Transverse colon (tissue), 4 donors: Measurements from ENCODE around the gene ZFAND4. TPM values are rescaled to one million over a fixed set of nuclear protein-coding genes. Genes with fewer than 3 reads are reported as not detected.
"Not testable (repeated sequence)": the region's sequence is repeated elsewhere in the genome, so short reads cannot be mapped to it uniquely, and the experiment has no call there.

Source experiments
- DNase-seq: peaks from one replicate; pipeline ENCODE4 v3.0.0-alpha.2; 2019
- H3K27ac ChIP-seq, 4 donors: fragments of 200-600 bp; sonication (generic); 2 replicates each; pipeline ENCODE4 v1.5.1; 2016 to 2018; ENCODE audit warnings: inconsistent platforms in 4 of 4
- H3K27me3 ChIP-seq: fragments of 200-600 bp; sonication (generic); 2 replicates; pipeline ENCODE4 v1.5.1; 2017; ENCODE audit warnings: inconsistent platforms
- H3K36me3 ChIP-seq, 4 donors: fragments of 200-600 bp; sonication (generic); 2 replicates each; pipeline ENCODE4 v1.5.1; 2017 to 2019; ENCODE audit warnings: inconsistent platforms in 4 of 4
- H3K4me1 ChIP-seq, 4 donors: fragments of 200-600 bp; sonication (generic); 2 replicates each; pipeline ENCODE4 v1.5.1; 2017 to 2020; ENCODE audit warnings: inconsistent platforms in 4 of 4
- H3K4me3 ChIP-seq, 4 donors: fragments of 200-600 bp; sonication (generic); 1 replicate in 1 of 4; 2 replicates in 3 of 4; pipeline versions ENCODE4 v1.5.1 to v1.6.1; 2017 to 2019; ENCODE audit warnings: inconsistent platforms in 4 of 4
- H3K9me3 ChIP-seq, 2 donors: fragments of 200-600 bp; sonication (generic); 2 replicates each; pipeline ENCODE4 v1.5.1; 2017 to 2019; ENCODE audit warnings: inconsistent platforms in 2 of 2
- CTCF ChIP-seq, 5 experiments: fragments of 200-600 bp in 3 of 5; fragments of 450-650 bp in 2 of 5; sonication (generic) in 3 of 5; IDR thresholded peaks; 1 replicate in 2 of 5; 2 replicates in 3 of 5; pipeline ENCODE4 v1.5.1; 2016 to 2017; ENCODE audit warnings: antibody characterized with exemption in 5 of 5, inconsistent platforms in 3 of 5, mild to moderate bottlenecking in 2 of 5, moderate library complexity in 1 of 5
- EP300 ChIP-seq: sonication (generic); formaldehyde crosslinking; IDR thresholded peaks from one replicate; pipeline ENCODE4 v1.6.1; 2017; ENCODE audit warnings: antibody characterized with exemption, low read depth
- POLR2A ChIP-seq: fragments of 450-650 bp; IDR thresholded peaks from one replicate; pipeline ENCODE4 v1.6.1; 2016; ENCODE audit warnings: antibody characterized with exemption, mild to moderate bottlenecking, moderate library complexity
- POLR2AphosphoS5 ChIP-seq, 3 donors: sonication (generic); formaldehyde crosslinking; IDR thresholded peaks; one replicate each; pipeline ENCODE4 v1.6.1; 2016; ENCODE audit warnings: antibody characterized with exemption in 3 of 3
- WGBS, 2 donors: methylation state at CpG; one replicate each; pipeline ENCODE4 v1.1.5; 2018; ENCODE audit warnings: low coverage in 1 of 2; 5-methylcytosine and 5-hydroxymethylcytosine counted together
- in situ Hi-C, 4 donors: fragments of 200-750 bp; cut with MboI; loops; one replicate each; pipeline versions ENCODE4 v1.15.0 to v1.15.1; 2017; ENCODE audit warnings: low sequenced_read_pairs in 3 of 4, low pct_ligation_motif_present in 1 of 4, low pct_unique_long_range_greater_than_20kb in 1 of 4
- intact Hi-C: fragments of 100-400 bp; cut with DNase I; formaldehyde crosslinking; loops from one replicate; pipeline ENCODE4 v1.15.1; 2023; ENCODE audit warnings: low total_unique reads
- total RNA-seq, 4 donors: library from RNA; depleted of rRNA; stranded (reverse); fragments of >200 nt; gene quantifications; one replicate each; pipeline ENCODE4 v1.1.0, GENCODE V29; 2016

Gene ZFAND4
- total RNA-seq, 4 donors from 2014 or later = 9.0 to 34.4 (median 21.4) TPM

DNA sequence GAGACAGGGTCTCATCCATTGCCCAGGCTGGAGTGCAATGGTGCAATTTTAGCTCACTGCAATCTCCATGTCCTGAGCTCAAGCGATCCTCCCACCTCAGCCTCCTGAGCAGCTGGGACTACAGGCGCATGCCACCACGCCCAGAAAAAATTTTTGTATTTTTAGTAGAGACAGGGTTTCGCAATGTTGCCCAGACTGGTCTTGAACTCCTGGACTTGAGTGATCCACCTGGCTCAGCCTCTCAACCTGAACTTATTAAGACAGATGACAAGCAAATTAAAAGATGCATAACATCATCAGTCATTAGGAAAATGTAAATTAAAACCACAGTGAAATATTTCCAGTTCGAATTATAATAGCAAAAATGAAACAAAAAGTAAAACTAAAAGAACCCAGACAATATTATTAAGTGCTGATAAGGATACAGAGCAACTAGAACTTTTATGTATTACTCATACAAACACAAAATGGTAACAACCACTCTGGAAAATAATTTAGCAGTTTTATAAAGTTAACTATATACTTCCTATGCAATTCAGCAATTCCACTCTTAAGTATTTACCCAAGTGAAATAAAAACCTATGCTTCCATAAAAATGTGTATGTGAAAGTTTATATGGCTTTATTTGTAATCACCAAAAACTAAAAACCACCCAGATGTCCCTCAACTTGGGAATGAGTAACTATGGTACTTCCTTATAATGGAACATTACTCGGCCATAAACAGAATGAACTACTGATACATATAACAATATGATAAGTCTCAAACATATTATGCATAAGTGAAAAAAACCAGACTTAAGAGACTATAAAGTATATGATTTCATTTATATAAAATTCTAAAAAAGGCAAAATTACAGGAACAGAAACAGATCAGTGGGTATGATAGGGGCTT, 15.3 kb downstream of the ZFAND4 start:
- no peaks in the 10 kb centered on the region for H3K36me3 ChIP-seq
- H3K4me3 ChIP-seq = no peak overlapping the region
- intact Hi-C loops = no loop called here
- no peaks in the 10 kb centered on the region for H3K4me1 ChIP-seq
- no peak overlapping the region for H3K27ac ChIP-seq
- in situ Hi-C loops = loop anchor here in 2 of 4 donors (25.0 kb wide), 2 partner anchors 195 to 420 kb away; no protein-coding TSS in a partner anchor
- no peak for DNase-seq
- H3K9me3 ChIP-seq = peaks cover 0 to 3% of the 10 kb centered on the region in 2 donors
- WGBS, 2 donors = 77 to 86% methylated on average over 2 to 6 of the region's 6 CpGs
- H3K27me3 ChIP-seq = no peaks in the 10 kb centered on the region
- TF ChIP-seq POLR2A = no peak
- TF ChIP-seq EP300 = no peak
- no peak for TF ChIP-seq CTCF (IDR thresholded peaks at IDR 0.05)
- no peak for TF ChIP-seq POLR2AphosphoS5 (IDR thresholded peaks at IDR 0.05)

- intact Hi-C loops (no loop called here), in situ Hi-C loops (loop anchor here in 2 of 4 donors (25.0 kb wide), 2 partner anchors 193 to 418 kb away; no protein-coding TSS in a partner anchor)
- Histone ChIP-seq H3K9me3 (peaks cover 0 to under 1% of the 10 kb centered on the region in 2 donors), H3K4me3 (no peak overlapping the region), H3K27ac (no peak overlapping the region), H3K27me3 (no peaks in the 10 kb centered on the region), H3K36me3 (no peaks in the 10 kb centered on the region), H3K4me1 (no peaks in the 10 kb centered on the region)
- no peak for DNase-seq
- TF ChIP-seq POLR2A (no peak), CTCF (IDR thresholded peaks at IDR 0.05) (no peak), POLR2AphosphoS5 (IDR thresholded peaks at IDR 0.05) (no peak), EP300 (no peak)
Measured at GRCh38 chr10:45655219-45655618, 17.4 kb downstream of the ZFAND4 start.

DNA sequence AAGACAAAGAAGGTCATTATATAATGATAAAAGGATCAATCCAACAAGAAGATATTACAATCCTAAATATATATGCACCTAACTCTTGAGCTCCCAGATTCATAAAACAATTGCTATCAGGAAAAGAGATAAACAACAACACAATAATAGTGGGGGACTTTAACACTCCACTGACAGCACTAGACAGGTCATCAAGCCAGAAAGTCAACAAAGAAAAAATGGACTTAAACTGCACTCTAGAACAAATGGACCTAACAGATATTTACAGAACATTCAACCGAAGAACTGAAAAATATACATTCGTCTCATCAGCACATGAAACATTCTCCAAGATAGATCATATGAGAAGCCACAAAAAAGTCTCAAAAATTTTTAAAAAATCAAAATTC, 17.8 kb downstream of the ZFAND4 start:
- H3K27me3 ChIP-seq, H3K27ac ChIP-seq, H3K36me3 ChIP-seq, intact Hi-C loops, H3K4me3 ChIP-seq, DNase-seq, H3K4me1 ChIP-seq, H3K9me3 ChIP-seq: not testable (repeated sequence)
- in situ Hi-C loops = loop anchor here in 2 of 4 donors (25.0 kb wide), 2 partner anchors 192 to 417 kb away; no protein-coding TSS in a partner anchor
- WGBS, 2 donors = 93 to 94% methylated on average over 2 of the region's 2 CpGs

DNA sequence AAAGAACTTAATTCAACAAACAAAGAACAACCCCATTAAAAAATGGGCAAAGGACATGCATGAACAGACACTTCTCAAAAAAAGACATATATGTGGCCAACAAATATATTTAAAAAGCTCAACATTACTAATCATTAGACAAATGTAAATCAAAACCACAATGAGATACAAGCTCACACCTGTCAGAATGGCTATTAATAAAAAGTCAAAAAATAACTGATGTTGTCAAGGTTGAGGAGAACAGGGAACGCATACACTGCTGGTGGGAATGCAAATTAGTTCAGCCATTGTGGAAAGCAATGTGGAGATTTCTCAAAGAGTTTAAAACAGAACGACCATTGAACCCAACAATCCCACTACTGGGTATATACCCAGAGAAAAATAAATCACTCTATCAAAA, 19.1 kb downstream of the ZFAND4 start:
- H3K27me3 ChIP-seq = no peaks in the 10 kb centered on the region
- WGBS, 2 donors = 83 to 92% methylated on average over 2 of the region's 2 CpGs
- DNase-seq = no peak
- in situ Hi-C loops = loop anchor here in 2 of 4 donors (25.0 kb wide), 2 partner anchors 191 to 416 kb away; no protein-coding TSS in a partner anchor
- TF ChIP-seq CTCF (IDR thresholded peaks at IDR 0.05) (no peak), EP300 (no peak), POLR2A (no peak), POLR2AphosphoS5 (IDR thresholded peaks at IDR 0.05) (no peak)
- intact Hi-C loops = no loop called here
- no peak overlapping the region for H3K27ac ChIP-seq
- no peaks in the 10 kb centered on the region for H3K9me3 ChIP-seq
- no peaks in the 10 kb centered on the region for H3K4me1 ChIP-seq
- no peak overlapping the region for H3K4me3 ChIP-seq
- peaks cover 0 to under 1% (median 0%) of the 10 kb centered on the region in 4 donors for H3K36me3 ChIP-seq
